HEK293T (cell line): ENCODE data around the gene PPP1R7.

Experiments
- ARNT ChIP-seq: fragments of 450-650 bp; IDR thresholded peaks from 2 replicates; pipeline ENCODE4 v1.6.1; 2017; ENCODE audit warnings: mild to moderate bottlenecking
- FOXM1 ChIP-seq: fragments of 450-650 bp; IDR thresholded peaks from 2 replicates; pipeline ENCODE4 v1.6.1; 2017; ENCODE audit warnings: mild to moderate bottlenecking, borderline replicate concordance
- LEF1 ChIP-seq: fragments of 450-650 bp; IDR thresholded peaks from 2 replicates; pipeline ENCODE4 v1.6.1; 2017; ENCODE audit warnings: mild to moderate bottlenecking, borderline replicate concordance
- PKNOX1 ChIP-seq: fragments of 450-650 bp; IDR thresholded peaks from 2 replicates; pipeline ENCODE4 v1.6.1; 2016
- SUZ12 ChIP-seq: fragments of 450-650 bp; IDR thresholded peaks from 2 replicates; pipeline ENCODE4 v1.6.1; 2016; ENCODE audit warnings: mild to moderate bottlenecking

- TF ChIP-seq SUZ12 (no peak), ARNT (no peak), PKNOX1 (no peak), FOXM1 (no peak), LEF1 (no peak)
Measured at GRCh38 chr2:241138471-241138870, 11.8 kb upstream of the PPP1R7 start.
